ENCODE results near the gene ABR. TPM values are rescaled to one million over a fixed set of nuclear protein-coding genes. Genes with fewer than 3 reads are reported as not detected.

ABR gene
- total RNA-seq, 4 donors from 2014 or later, result 78.0 to 208 (median 106) TPM

GRCh38 chr17:1091900-1092299, 87.9 kb downstream of the ABR start:
- Histone ChIP-seq H3K27me3 (no peaks in the 10 kb centered on the region), H3K4me1 (peaks cover 78% of the 10 kb centered on the region), H3K36me3 (peaks cover 31% of the 10 kb centered on the region), H3K27ac (peak overlapping the region; percentile 69), H3K4me3 (peak overlapping the region; percentile 33), H3K9me3 (no peaks in the 10 kb centered on the region)
- WGBS, result 60% methylated on average over 6 of the region's 14 CpGs
- TF ChIP-seq CTCF (IDR thresholded peaks at IDR 0.05), result no peak
- TF ChIP-seq POLR2AphosphoS5 (IDR thresholded peaks at IDR 0.05), result no peak
- no peak for TF ChIP-seq EP300 (IDR thresholded peaks at IDR 0.05)
- TF ChIP-seq POLR2A (IDR thresholded peaks at IDR 0.05), result no peak
- DNase-seq (ENCODE audit: low spot score in 2 of 2), result no peak

GRCh38 chr17:1091190-1091534, 88.6 kb downstream of the ABR start:
- no peak for DNase-seq (ENCODE audit: low spot score in 2 of 2)
- TF ChIP-seq CTCF (IDR thresholded peaks at IDR 0.05), result no peak
- no peak for TF ChIP-seq POLR2AphosphoS5 (IDR thresholded peaks at IDR 0.05)
- no peak for TF ChIP-seq POLR2A (IDR thresholded peaks at IDR 0.05)
- no peak for TF ChIP-seq EP300 (IDR thresholded peaks at IDR 0.05)
- H3K27me3 ChIP-seq, result no peaks in the 10 kb centered on the region
- peak overlapping the region; percentile 33 for H3K4me3 ChIP-seq
- H3K27ac ChIP-seq, result peak overlapping the region; percentile 69
- peaks cover 74% of the 10 kb centered on the region for H3K4me1 ChIP-seq
- H3K36me3 ChIP-seq, result peaks cover 31% of the 10 kb centered on the region
- 75% methylated on average over 7 of the region's 8 CpGs for WGBS
- no peaks in the 10 kb centered on the region for H3K9me3 ChIP-seq

- no peaks in the 10 kb centered on the region for H3K9me3 ChIP-seq
- H3K4me3 ChIP-seq, result peak overlapping the region; percentile 33
- DNase-seq (ENCODE audit: low spot score in 2 of 2), result no peak
- 79% methylated on average over 19 of the region's 19 CpGs for WGBS
- no peak for TF ChIP-seq CTCF (IDR thresholded peaks at IDR 0.05)
- no peak for TF ChIP-seq POLR2A (IDR thresholded peaks at IDR 0.05)
- TF ChIP-seq EP300 (IDR thresholded peaks at IDR 0.05), result no peak
- no peak for TF ChIP-seq POLR2AphosphoS5 (IDR thresholded peaks at IDR 0.05)
- no peaks in the 10 kb centered on the region for H3K27me3 ChIP-seq
- H3K4me1 ChIP-seq, result peaks cover 69% of the 10 kb centered on the region
- peak overlapping the region; percentile 69 for H3K27ac ChIP-seq
- H3K36me3 ChIP-seq, result peaks cover 31% of the 10 kb centered on the region
Measured at GRCh38 chr17:1090465-1091189, 89.2 kb downstream of the ABR start.

DNA sequence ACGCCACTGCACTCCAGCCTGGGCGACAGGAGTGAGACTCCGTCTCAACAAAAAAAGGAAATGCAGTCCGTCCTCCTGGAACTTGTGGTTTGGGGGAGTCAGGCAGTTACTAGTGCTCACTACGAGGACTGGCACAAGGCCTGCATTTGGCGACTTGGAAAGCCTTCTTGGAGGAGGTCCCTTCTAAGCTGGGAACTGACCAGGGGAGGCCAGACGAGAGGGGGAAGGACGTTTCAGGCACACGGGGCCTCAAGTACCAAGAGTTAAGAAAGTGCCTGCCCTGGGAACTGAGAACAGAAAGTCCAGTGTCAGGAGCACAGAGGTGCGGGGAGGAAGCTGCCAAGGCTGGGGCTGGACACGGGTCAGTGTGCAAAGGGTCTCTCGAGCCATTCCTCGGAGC, 89.9 kb downstream of the ABR start:
- Histone ChIP-seq H3K4me3 (peak overlapping the region; percentile 33), H3K27me3 (no peaks in the 10 kb centered on the region), H3K4me1 (peaks cover 62% of the 10 kb centered on the region), H3K36me3 (peaks cover 36% of the 10 kb centered on the region), H3K9me3 (no peaks in the 10 kb centered on the region), H3K27ac (no peak overlapping the region)
- 72% methylated on average over 13 of the region's 13 CpGs for WGBS
- no peak for TF ChIP-seq POLR2A (IDR thresholded peaks at IDR 0.05)
- TF ChIP-seq POLR2AphosphoS5 (IDR thresholded peaks at IDR 0.05), result no peak
- no peak for TF ChIP-seq EP300 (IDR thresholded peaks at IDR 0.05)
- no peak for TF ChIP-seq CTCF (IDR thresholded peaks at IDR 0.05)
- no peak for DNase-seq (ENCODE audit: low spot score in 2 of 2)

DNA sequence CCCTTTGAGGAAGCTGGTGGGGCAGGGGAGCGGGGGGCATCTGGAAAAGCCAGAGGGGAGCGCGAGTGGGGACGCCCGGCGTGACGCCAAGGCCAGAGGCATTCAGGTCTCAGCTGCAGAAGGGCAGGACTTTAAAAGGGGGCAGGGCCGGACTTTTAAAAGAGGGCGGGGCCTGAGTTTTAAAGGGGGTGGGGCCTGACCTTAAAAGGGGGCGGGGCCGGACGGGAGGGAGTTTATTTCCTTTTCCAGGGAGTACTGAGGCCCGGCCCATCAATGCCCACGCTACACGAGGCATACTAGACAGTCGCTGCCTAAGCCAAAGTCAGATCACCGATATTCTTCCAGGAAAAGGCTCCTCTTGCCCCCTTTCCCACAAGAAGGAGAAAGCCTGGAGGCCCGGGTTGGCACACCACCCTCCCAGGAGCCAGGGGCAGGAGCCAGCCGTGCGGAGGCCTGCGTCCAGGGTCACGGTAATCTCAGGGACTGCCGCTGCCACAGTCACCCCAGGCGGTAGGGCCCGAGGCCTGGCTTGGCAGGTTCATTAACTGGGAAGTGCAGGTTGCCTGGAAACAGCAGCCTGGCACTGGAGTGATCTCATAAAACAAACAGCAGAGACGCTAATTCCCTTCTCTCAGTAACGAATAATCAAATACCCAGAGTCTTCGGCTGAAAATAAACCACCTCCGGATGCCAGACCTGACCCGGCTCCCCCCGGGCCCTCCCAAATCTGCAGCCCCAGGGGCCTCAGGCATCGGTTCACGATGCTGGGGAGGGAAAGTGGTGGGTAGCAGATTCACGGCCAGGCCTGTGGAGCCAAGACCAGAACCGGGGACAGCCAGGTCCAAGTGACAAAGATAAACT, 92.2 kb downstream of the ABR start:
- peak overlapping the region; percentile 11 for H3K4me3 ChIP-seq
- no peaks in the 10 kb centered on the region for H3K27me3 ChIP-seq
- H3K27ac ChIP-seq, result peak overlapping the region; percentile 80
- H3K9me3 ChIP-seq, result no peaks in the 10 kb centered on the region
- peak in 1 of 2 donors; percentile 81 for DNase-seq (ENCODE audit: low spot score in 2 of 2)
- WGBS, result 46% methylated on average over 26 of the region's 35 CpGs
- peaks cover 44% of the 10 kb centered on the region for H3K36me3 ChIP-seq
- no peak for TF ChIP-seq CTCF (IDR thresholded peaks at IDR 0.05)
- no peak for TF ChIP-seq POLR2A (IDR thresholded peaks at IDR 0.05)
- no peak for TF ChIP-seq POLR2AphosphoS5 (IDR thresholded peaks at IDR 0.05)
- no peak for TF ChIP-seq EP300 (IDR thresholded peaks at IDR 0.05)
- peaks cover 58% of the 10 kb centered on the region for H3K4me1 ChIP-seq

Data from suprapubic skin (tissue), 4 donors.